GM18505 (cell line): ENCODE measurements around the gene SVOP.
"Not testable (repeated sequence)": the region's sequence is repeated elsewhere in the genome, so short reads cannot be mapped to it uniquely, and the experiment has no call there.

Experiments used
- ATAC-seq: cut with Tn5 transposase; IDR thresholded peaks from one replicate; pipeline ENCODE4 v1.9.1; 2021; ENCODE audit not compliant: unreplicated experiment
- POLR2A ChIP-seq: IDR thresholded peaks from 4 replicates; pipeline ENCODE4 v1.6.1; 2011; ENCODE audit warnings: borderline replicate concordance; ENCODE audit not compliant: insufficient read depth, insufficient read length; ENCODE audit errors: extremely low read depth

SVOP gene

DNA sequence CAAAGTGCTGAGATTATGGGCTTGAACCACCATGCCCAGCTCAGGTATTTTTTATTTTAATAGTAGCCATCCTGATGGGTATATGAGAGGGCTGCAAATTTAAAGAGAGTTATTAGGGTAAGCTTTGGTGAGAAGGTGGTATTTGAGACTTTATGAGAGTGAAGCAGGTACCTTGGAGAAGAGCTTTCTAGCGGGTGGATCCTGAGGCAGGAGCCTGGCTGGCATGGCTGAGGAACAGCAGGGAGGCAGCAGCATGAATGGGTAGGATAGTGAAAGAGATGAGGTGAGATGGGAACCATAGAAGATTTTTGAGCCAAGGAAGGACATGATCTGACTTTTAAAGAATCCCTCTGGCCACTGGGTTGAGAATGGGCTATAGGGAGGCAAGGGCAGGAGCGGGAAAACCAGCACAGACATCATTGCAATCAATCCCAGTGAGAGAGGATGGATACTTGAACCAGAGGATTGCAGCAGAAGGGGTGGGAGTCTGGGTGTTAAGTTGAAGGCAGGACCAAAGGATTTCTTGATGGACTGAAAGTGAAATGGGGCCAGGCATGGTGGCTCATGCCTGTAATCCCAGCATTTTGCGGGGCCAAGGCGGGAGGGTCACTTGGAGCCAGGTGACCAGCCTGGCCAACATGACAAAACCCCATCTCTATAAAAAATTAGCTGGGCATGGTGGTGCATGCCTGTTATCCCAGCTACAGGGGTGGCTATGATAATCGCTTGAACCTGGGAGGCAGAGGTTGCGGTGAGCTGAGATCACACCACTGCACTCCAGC, 5.7 kb downstream of the SVOP start:
- no peak for TF ChIP-seq POLR2A
- no peak for ATAC-seq

GRCh38 chr12:109010259-109010658, 10.6 kb downstream of the SVOP start:
- TF ChIP-seq POLR2A: no peak
- no peak for ATAC-seq

- ATAC-seq: no peak
- TF ChIP-seq POLR2A: no peak
Observed at GRCh38 chr12:109009766-109010165, 11.1 kb downstream of the SVOP start.

GRCh38 chr12:109004017-109004416, 16.9 kb downstream of the SVOP start:
- ATAC-seq: no peak
- TF ChIP-seq POLR2A: no peak

- ATAC-seq: no peak
- TF ChIP-seq POLR2A: no peak
Observed at GRCh38 chr12:108996320-108996719, 24.5 kb downstream of the SVOP start.

DNA sequence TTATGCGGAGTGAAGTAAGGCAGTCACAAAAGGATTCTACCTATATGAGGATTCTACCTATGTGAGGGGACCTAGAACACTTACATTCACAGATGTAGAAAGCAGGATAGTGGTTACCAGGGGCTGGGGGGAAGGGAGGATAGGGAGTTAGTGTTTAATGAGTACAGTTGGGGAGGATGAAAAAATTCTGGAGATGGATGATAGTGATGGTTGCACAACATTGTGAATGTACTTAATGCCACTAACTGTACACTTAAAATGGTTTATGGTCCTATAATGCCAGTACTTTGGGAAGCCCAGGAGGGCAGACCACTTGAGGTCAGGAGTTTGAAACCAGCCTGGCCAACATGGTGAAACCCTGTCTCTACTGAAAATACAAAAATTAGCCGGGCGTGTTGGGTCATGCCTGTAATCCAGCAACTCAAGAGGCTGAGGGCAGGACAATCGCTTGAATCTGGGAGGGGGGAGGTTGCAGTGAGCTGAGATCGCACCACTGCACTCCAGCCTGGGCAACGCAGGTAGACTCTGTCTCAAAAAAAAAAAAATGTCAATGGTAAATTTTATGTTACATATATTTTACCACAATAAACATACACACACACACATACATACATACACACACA, 25.4 kb downstream of the SVOP start:
- no peak for TF ChIP-seq POLR2A
- ATAC-seq: no peak

DNA sequence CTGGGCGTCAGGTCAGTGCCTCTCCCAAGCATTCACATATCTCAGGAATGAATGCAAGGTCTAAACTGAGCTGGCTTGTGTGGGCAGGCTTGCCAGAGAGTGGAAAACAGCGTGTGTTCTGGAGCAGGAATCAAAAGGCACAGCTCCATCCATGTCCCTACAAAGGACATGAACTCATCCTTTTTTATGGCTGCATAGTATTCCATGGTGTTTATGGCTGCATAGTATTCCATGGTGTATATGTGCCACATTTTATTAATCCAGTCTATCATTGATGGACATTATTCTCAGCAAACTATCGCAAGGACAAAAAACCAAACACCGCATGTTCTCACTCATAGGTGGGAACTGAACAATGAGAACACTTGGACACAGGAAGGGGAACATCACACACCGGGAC, 30.8 kb downstream of the SVOP start:
- not testable (repeated sequence) for ATAC-seq

GRCh38 chr12:108989376-108989775, 31.5 kb downstream of the SVOP start:
- ATAC-seq: no peak
- TF ChIP-seq POLR2A: no peak

DNA sequence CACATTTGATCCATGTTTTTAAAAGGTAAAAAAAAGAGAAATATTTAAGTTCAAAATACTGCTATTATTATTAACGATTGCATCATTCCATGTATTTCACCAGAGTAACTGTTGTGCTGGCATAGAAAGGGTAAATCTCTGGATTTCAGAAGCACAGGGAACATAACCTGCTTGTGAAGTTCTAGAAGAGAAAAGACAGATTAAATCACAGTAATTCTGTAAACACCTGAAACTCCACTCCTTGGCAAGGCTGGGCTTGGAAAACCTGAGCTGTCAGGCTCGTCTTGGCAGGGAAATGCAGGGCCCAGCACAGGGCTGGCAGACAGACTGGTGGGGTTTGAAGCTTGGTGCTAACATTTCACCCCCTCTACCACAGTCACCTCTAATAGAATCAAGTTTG, 35.1 kb downstream of the SVOP start:
- no peak for ATAC-seq
- no peak for TF ChIP-seq POLR2A

- ATAC-seq: no peak
- no peak for TF ChIP-seq POLR2A
Observed at GRCh38 chr12:108983227-108983626, 37.6 kb downstream of the SVOP start.

DNA sequence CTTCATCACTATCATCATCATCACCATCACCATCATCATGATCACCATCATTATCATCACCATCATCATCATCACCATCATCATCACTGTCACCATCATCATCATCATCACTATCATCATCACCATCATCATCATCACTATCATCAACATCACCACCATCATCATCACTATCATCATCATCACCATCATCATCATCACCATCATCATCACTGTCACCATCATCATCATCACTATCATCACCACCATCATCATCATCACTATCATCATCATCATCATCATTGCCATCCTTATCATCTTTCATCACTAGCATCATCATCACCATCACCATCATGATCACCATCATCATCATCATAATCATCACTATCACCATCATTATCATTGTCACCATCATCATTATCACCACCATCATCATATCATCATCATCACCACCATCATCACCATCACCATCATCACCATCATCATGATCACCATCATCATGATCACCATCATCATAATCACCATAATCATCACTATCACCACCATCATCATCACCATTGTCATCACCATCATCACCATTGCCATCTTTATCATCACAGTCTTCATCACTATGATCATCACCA, 38.1 kb downstream of the SVOP start:
- ATAC-seq: no peak
- no peak for TF ChIP-seq POLR2A

DNA sequence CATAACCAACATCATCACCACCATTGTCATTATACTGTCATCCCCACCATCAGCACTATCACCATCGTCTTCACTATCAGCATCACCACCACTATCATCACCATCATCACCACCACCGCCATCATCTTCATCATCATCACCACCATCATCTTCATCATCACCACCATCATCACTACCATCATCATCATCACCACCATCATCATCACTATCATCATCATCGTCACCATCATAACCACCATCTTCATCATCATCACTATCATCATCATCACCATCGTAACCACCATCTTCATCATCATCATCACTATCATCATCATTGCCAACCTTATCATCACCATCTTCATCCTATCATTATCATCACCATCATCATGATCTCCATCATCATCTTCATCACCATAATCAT, 39.0 kb downstream of the SVOP start:
- ATAC-seq: no peak
- no peak for TF ChIP-seq POLR2A

DNA sequence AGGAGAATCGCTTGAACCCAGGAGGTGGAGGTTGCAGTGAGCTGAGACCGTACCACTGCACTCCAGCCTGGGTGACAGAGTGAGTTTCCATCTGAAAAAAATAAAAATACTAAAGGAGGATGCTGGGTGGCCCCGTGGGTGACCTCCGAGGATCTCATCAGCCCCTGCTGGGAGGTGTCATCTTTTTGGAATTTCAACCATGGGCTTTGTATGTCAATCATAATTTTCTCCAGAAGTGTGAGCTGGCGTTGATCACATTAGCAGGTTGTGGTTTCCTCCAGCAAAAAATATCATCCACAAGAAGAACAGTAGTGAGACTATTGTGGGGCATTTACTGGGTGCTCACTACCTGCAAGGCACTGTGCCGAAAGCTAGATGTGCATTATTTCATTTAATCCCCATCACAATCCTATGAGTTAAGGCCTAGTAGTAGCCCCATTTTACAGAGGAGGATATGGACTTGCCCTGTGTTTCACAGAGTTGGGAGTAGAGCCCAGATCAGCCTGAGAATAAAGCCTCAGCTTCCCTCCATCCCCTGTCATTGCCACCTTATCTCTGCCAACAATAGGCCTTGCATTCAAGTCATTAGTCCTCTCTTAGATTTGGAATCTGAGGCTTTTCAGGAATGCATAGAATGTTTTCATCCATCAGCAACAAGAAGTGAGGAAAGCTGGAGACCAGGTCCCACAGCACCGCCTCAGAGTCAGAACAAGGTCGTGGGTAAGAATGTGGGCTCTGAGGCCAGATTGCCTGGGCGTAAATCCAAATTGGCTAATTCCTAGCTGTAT, 39.8 kb downstream of the SVOP start:
- no peak for ATAC-seq
- TF ChIP-seq POLR2A: no peak
